ENCODE results near the gene HMGXB3. TPM values are rescaled to one million over a fixed set of nuclear protein-coding genes. Genes with fewer than 3 reads are reported as not detected.

The HMGXB3 gene
- polyA plus RNA-seq, 6 donors from 2014 or later = 3.8 to 16.7 (median 9.0) TPM

DNA sequence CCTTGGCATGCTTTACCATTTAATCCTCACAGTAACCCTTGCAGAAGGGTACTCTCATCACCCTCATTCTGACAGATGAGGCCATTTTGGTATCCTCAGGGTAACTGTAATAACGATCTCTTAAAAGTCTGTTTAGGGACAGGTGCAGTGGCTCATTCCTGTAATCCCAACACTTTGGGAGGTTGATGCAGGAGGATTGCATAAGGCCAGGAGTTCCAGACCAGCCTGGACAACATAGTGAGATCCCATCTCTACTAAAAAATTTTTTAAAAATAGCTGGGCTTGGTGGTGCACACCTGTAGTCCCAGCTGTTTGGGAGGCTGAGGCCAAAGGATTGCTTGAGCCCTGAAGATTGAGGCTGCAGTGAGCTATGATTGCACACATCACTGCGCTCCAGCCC is 54.0 kb downstream of the HMGXB3 start:
- H3K36me3 Mint-ChIP-seq = peaks cover 16 to 20% of the 10 kb centered on the region in 2 donors
- DNase-seq = no peak
- H3K4me3 Mint-ChIP-seq = no peak overlapping the region
- ATAC-seq (ENCODE audit: low read depth in 2 of 2) = no peak
- H3K27ac Mint-ChIP-seq = no peak overlapping the region
- H3K9me3 Mint-ChIP-seq = no peaks in the 10 kb centered on the region
- peaks cover 0 to 6% (median 0%) of the 10 kb centered on the region in 3 donors for H3K4me1 Mint-ChIP-seq
- H3K27me3 Mint-ChIP-seq = no peaks in the 10 kb centered on the region

DNA sequence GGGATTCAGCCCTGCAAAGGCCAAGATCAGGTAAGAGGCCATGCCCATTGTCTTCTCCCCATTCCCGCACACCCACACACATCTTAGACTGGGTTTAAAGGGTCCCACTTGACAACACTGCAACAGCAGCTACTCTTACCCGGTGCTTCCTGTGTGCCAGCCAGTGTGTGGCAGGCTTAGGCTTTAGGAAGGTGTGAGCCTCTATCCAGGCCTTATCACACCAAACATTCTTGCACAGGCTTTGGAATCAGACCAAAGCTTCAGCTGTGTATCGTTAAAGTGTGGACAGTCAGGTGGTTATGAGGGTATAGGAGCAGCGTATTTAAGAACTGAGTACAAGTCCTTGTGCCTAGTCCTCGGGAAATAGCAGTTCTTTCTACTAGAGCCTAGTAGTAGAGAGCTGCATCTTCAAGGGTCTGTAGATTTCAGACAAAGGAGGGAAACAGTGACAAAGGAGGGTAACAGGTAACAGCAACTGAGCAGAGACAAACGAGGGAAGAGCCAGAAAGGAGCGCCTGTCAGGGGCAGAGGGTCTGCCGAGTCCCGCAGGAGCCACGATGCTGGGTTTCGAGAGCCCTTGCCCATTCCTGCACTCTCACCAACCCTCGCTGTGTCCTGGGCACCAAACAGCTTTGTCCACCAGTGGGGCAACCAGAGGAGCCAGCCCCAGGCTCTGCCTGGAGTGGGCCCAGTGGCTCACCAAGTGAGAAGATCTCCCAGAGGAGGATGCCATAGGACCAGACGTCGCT is 55.0 kb downstream of the HMGXB3 start:
- no peak overlapping the region for H3K4me3 Mint-ChIP-seq
- DNase-seq = no peak
- peaks cover 13 to 16% of the 10 kb centered on the region in 2 donors for H3K36me3 Mint-ChIP-seq
- no peaks in the 10 kb centered on the region for H3K27me3 Mint-ChIP-seq
- H3K4me1 Mint-ChIP-seq = peaks cover 0 to 6% (median 0%) of the 10 kb centered on the region in 3 donors
- no peaks in the 10 kb centered on the region for H3K9me3 Mint-ChIP-seq
- no peak for ATAC-seq (ENCODE audit: low read depth in 2 of 2)
- peak overlapping the region in 1 of 6 donors; percentile 38 for H3K27ac Mint-ChIP-seq

DNA sequence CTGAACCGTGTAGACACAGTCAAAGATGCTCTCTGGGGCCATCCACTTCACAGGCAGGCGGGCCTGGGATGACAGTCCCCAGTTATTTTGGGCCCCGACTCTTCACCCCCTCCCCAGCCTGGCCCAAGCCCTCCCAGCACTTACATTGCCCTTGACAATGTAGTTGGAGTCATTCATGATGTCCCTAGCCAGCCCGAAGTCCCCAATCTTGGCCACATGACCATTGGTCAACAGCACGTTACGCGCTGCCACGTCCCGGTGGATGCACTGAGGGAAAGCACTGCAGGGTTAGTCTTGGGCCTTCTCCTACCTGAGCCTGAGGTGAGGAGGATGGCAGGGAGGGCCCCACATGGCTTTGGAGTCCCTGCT is 55.5 kb downstream of the HMGXB3 start:
- Mint-ChIP-seq H3K27ac (peak overlapping the region in 1 of 6 donors; percentile 60), H3K4me1 (peaks cover 0 to 6% (median 0%) of the 10 kb centered on the region in 3 donors), H3K27me3 (no peaks in the 10 kb centered on the region), H3K9me3 (no peaks in the 10 kb centered on the region), H3K36me3 (peaks cover 12 to 13% of the 10 kb centered on the region in 2 donors), H3K4me3 (no peak overlapping the region)
- no peak for ATAC-seq (ENCODE audit: low read depth in 2 of 2)
- DNase-seq = no peak

DNA sequence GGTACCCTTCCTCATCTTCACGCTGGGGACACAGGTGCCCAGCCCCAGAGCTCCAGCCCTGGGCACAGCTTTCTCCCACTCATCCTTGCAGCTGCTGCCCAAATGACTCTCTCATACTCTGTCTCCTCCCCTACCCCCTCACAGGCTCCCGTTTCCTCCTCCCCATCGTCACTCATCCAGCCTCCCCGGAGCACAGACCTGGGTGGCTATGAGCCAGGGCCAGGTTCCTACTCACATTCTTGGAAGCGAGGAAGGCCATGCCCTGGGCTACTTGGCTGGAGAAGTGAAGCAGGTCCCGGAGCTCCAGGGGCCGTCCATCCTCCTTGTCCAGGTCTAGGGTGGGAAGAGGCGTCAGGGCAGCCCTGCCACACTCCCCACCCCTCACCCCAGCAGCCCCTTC is 56.5 kb downstream of the HMGXB3 start:
- peak overlapping the region in 1 of 6 donors; percentile 87 for H3K27ac Mint-ChIP-seq
- DNase-seq = no peak

DNA sequence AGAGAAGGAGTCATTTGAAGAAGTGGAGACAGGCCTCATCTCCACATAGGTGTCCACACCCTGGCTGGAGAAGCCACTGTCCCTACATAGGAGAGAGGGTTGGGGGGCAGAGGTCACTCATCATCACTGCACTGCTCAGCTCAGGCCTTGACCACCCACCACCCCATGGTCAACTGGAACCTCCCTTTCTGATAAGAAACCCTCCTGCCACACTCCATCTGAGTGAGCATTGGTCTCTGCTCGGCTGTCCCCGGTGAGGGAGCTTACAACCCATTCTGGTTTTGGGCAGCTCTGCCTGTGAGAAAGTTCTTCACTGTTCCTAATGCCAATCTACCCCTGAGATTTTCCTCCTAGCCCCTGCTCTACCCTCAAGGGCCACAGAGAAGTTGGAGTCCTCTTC is 57.0 kb downstream of the HMGXB3 start:
- H3K27ac Mint-ChIP-seq = peak overlapping the region in 2 of 6 donors; percentile 21 to 60
- no peaks in the 10 kb centered on the region for H3K27me3 Mint-ChIP-seq
- peaks cover 0 to 6% of the 10 kb centered on the region in 2 donors for H3K36me3 Mint-ChIP-seq
- ATAC-seq (ENCODE audit: low read depth in 2 of 2) (no peak), DNase-seq (no peak)
- no peaks in the 10 kb centered on the region for H3K9me3 Mint-ChIP-seq
- peaks cover 0 to 6% (median 0%) of the 10 kb centered on the region in 3 donors for H3K4me1 Mint-ChIP-seq
- no peak overlapping the region for H3K4me3 Mint-ChIP-seq

More for the DNA sequence above, 56.5 kb downstream of the HMGXB3 start:
- no peaks in the 10 kb centered on the region for H3K27me3 Mint-ChIP-seq
- H3K4me1 Mint-ChIP-seq = peaks cover 0 to 6% (median 0%) of the 10 kb centered on the region in 3 donors
- H3K36me3 Mint-ChIP-seq = peaks cover 2 to 6% of the 10 kb centered on the region in 2 donors
- no peaks in the 10 kb centered on the region for H3K9me3 Mint-ChIP-seq
- no peak for ATAC-seq (ENCODE audit: low read depth in 2 of 2)
- H3K4me3 Mint-ChIP-seq = no peak overlapping the region

- no peak overlapping the region for H3K4me3 Mint-ChIP-seq
- no peaks in the 10 kb centered on the region for H3K27me3 Mint-ChIP-seq
- DNase-seq = no peak
Observed at GRCh38 chr5:150057996-150058395, 57.5 kb downstream of the HMGXB3 start.

GRCh38 chr5:150058480-150059126 is 58.1 kb downstream of the HMGXB3 start:
- ATAC-seq (ENCODE audit: low read depth in 2 of 2) (no peak), DNase-seq (no peak)
- H3K4me1 Mint-ChIP-seq = peaks cover 0 to 6% (median 0%) of the 10 kb centered on the region in 3 donors
- peak overlapping the region in 1 of 8 donors; percentile 5 for H3K4me3 Mint-ChIP-seq
- peaks cover 0 to 6% of the 10 kb centered on the region in 2 donors for H3K36me3 Mint-ChIP-seq
- H3K27me3 Mint-ChIP-seq = no peaks in the 10 kb centered on the region
- no peaks in the 10 kb centered on the region for H3K9me3 Mint-ChIP-seq
- peak overlapping the region in 2 of 6 donors; percentile 13 to 65 for H3K27ac Mint-ChIP-seq

More at GRCh38 chr5:150057996-150058395, 57.5 kb downstream of the HMGXB3 start:
- peak overlapping the region in 1 of 6 donors; percentile 21 for H3K27ac Mint-ChIP-seq
- ATAC-seq (ENCODE audit: low read depth in 2 of 2) = no peak
- no peaks in the 10 kb centered on the region for H3K9me3 Mint-ChIP-seq
- peaks cover 0 to 6% of the 10 kb centered on the region in 2 donors for H3K36me3 Mint-ChIP-seq
- peaks cover 0 to 6% (median 0%) of the 10 kb centered on the region in 3 donors for H3K4me1 Mint-ChIP-seq

DNA sequence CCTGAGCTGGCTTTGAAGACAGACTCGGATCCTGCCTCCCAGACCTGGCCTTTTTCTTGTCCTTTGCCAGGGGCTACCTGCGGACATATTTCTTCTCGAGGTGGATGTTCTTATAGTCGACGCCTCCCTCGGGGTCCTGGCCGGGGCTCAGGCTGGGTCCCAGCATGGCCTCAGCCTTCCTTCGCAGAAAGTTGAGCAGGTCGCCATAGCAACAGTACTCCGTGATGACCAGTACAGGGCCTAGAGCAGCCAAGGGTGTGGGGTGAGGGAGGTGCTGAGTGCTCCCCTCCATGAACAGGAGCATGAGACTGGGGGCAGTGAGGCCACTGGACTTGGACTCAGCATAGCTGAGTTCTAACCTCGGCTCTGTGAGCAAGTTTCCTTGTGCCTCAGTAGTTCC is 59.1 kb downstream of the HMGXB3 start:
- Mint-ChIP-seq H3K9me3 (no peaks in the 10 kb centered on the region), H3K27ac (no peak overlapping the region), H3K4me3 (no peak overlapping the region), H3K36me3 (no peaks in the 10 kb centered on the region), H3K27me3 (no peaks in the 10 kb centered on the region), H3K4me1 (peaks cover 0 to 6% (median 0%) of the 10 kb centered on the region in 3 donors)
- DNase-seq = no peak
- no peak for ATAC-seq (ENCODE audit: low read depth in 2 of 2)

DNA sequence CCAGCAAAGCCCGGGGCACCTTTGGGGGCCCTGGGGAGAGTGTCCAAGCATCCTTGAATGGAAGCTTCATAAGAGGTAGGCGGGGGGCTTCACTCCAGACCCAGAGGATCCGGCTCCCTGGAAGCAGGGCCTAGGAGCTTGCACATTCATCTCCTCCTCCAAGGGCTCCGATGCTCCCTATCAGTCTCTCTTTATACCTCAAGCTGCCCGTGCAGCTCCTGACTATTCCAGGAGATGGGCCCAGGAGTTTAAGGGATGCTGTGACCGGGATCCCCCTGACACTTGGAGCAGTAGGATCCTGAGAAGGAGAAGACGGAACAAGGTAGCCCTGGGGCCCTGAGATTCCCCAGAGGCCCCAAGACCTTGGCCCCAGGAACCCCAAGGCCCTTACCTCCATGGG is 59.9 kb downstream of the HMGXB3 start:
- Mint-ChIP-seq H3K27me3 (no peaks in the 10 kb centered on the region), H3K4me3 (no peak overlapping the region), H3K4me1 (peaks cover 0 to 6% (median 0%) of the 10 kb centered on the region in 3 donors), H3K9me3 (no peaks in the 10 kb centered on the region), H3K27ac (no peak overlapping the region), H3K36me3 (no peaks in the 10 kb centered on the region)
- no peak for DNase-seq
- ATAC-seq (ENCODE audit: low read depth in 2 of 2) = no peak

DNA sequence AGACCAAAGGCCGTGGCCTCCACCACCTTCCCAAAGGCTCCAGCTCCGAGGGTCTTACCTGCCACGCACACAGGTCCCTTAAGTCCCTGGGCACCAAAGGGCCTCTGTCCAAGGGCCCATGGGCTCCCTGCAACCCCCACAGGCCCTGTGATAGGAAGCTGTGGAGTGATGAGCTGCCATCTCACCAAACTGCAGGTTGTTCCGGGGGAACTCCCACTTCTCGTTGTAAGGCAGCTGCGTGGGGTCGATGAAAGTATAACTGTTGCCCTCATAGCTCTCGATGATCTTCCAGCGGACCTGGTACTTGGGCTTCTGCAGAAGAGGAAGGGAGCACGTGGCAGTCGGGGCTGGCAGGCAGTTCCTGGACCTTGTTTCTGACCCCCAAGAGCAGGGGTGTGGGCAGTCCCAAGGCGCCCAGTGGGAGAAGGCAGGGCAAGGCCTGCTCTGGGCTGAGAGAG is 61.0 kb downstream of the HMGXB3 start:
- DNase-seq = no peak
- no peak for ATAC-seq (ENCODE audit: low read depth in 2 of 2)
- Mint-ChIP-seq H3K4me1 (peaks cover 0 to 7% (median 5%) of the 10 kb centered on the region in 3 donors), H3K27me3 (peaks cover 0 to 6% (median 0%) of the 10 kb centered on the region in 3 donors), H3K9me3 (no peaks in the 10 kb centered on the region), H3K27ac (peak overlapping the region in 1 of 6 donors; percentile 92), H3K4me3 (no peak overlapping the region), H3K36me3 (no peaks in the 10 kb centered on the region)

DNA sequence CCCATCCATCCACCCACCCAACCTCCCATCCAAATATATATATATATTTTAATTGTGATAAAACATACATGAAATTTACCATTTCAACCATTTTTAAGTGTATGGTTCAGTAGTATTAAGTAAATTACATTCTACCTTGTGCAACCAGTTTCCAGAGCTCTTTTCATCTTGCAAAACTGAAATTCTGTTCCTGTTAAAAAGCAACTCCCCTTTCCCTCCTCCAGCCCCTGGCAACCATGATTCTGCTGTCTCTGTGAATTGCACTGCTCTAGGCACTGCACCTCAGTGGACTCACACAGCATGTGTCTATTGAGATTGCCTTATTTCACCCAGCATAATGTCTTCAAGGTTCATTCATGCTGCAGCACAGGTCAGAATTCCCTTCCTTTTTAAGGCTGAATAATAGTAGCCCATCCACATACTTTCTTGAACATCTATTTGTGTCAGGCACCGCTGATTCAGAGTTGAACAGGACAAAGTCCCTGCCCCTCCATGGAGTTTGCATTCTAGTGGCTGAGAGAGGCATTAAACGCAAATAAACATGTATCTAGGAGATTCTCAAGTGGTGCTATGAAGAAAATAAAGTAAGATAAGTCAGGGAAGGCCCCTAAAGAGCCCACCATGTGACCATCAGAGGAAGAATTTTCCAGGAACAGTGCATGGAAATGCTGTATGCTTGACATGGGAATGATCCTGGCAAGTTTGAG is 61.8 kb downstream of the HMGXB3 start:
- Mint-ChIP-seq H3K9me3 (no peaks in the 10 kb centered on the region), H3K4me3 (no peak overlapping the region), H3K36me3 (no peaks in the 10 kb centered on the region), H3K4me1 (peaks cover 8 to 13% (median 12%) of the 10 kb centered on the region in 3 donors), H3K27me3 (peaks cover 0 to 6% (median 0%) of the 10 kb centered on the region in 3 donors), H3K27ac (no peak overlapping the region)
- ATAC-seq (ENCODE audit: low read depth in 2 of 2) = no peak
- no peak for DNase-seq

DNA sequence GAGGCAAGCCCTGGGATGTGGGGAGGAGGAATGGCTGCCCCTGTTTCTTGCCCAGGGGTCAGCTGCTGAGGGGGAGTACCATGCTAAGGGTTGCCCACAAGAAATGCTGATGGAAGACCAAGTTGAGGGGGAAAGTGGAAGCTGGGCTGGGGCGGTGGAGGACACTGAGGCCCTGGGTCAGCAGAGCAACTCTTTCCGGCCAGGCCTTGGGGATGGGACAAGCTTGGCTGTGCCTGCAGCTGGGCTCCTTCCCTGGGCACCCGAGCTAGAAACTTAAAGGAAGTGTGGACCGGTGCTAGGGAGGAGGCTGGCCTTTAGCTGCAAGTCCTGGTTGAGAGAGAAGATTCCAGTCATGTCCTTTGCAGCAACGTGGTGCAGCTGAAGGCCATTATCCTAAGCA is 63.1 kb downstream of the HMGXB3 start:
- Mint-ChIP-seq H3K27me3 (peaks cover 0 to 6% (median 0%) of the 10 kb centered on the region in 3 donors), H3K4me3 (no peak overlapping the region), H3K27ac (peak overlapping the region in 1 of 6 donors; percentile 61), H3K9me3 (no peaks in the 10 kb centered on the region), H3K36me3 (no peaks in the 10 kb centered on the region), H3K4me1 (peaks cover 8 to 15% (median 13%) of the 10 kb centered on the region in 3 donors)
- ATAC-seq (ENCODE audit: low read depth in 2 of 2) = no peak
- DNase-seq = no peak

DNA sequence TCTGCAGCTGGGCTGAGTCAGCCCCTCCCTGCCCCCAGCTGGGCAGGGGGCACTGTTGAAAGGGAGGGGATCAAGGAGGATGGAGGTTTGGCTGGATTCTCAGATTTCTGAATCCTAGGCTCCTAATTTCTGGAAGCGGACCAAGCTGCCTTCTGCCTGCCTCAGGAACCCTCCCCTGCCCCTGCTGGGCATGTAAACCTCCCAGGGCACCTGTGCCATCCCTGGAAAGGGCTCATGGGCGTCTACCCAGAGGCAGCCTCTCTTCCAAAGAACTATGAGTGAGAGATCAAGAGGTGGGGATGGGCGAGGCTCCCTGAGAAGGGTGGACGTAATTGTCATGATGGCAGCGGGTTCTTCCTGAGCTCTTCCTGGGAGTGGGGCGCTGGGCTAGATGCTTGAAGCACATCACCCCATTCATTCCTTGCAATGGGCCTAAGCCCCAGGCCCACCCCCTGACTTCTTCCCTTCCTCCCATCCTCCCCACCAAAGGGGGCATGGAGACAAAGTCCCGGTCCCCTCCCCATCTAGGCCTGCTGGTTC is 64.2 kb downstream of the HMGXB3 start:
- ATAC-seq (ENCODE audit: low read depth in 2 of 2) (no peak), DNase-seq (no peak)
- peaks cover 0 to 6% (median 0%) of the 10 kb centered on the region in 3 donors for H3K27me3 Mint-ChIP-seq
- peaks cover 6 to 15% (median 13%) of the 10 kb centered on the region in 3 donors for H3K4me1 Mint-ChIP-seq
- H3K36me3 Mint-ChIP-seq = no peaks in the 10 kb centered on the region
- no peak overlapping the region for H3K27ac Mint-ChIP-seq
- H3K9me3 Mint-ChIP-seq = no peaks in the 10 kb centered on the region
- no peak overlapping the region for H3K4me3 Mint-ChIP-seq
